ENCODE measurements around the gene CUX1. TPM values are rescaled to one million over a fixed set of nuclear protein-coding genes. Genes with fewer than 3 reads are reported as not detected.

The CUX1 gene
- total RNA-seq, 4 donors from 2014 or later, result 42.8 to 59.0 (median 47.4) TPM

DNA sequence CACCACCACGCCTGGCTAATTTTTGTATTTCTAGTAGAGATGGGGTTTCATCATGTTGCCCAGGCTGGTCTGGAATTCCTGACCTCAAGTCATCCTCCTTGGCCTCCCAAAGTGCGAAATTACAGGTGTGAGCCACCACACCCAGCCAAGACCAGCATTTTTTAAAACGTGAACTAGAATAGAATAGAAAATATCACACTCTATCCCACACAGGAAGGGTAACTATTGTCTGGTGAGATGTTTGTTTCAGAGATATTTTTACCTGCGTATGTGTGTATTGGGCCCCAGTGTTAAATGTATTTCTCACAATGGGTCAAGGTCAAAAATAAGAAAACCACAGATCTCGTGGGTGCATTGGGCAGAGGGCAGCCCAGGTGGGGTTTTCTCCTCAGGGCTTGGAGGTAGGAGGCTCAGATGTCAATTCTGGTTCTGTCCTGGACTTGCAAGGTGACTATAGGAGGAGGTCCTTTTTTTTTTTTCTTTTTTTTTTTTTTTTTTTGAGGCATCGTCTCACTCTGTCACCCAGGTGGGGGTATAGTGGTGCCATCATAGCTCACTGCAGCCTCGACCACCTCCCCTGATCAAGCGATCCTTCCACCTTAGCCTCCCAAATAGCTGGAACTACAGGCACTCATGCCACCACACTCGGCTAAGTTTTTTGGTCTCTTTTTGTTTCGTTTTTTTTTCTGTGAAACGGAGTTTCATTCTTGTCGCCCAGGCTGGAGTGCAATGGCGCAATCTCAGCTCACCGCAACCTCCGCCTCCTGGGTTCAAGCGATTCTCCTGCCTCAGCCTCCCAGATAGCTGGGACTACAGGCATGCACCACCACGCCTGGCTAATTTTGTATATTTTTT is 488.2 kb downstream of the CUX1 start:
- TF ChIP-seq CTCF (IDR thresholded peaks at IDR 0.05; ENCODE audit: low read depth), result no peak

DNA sequence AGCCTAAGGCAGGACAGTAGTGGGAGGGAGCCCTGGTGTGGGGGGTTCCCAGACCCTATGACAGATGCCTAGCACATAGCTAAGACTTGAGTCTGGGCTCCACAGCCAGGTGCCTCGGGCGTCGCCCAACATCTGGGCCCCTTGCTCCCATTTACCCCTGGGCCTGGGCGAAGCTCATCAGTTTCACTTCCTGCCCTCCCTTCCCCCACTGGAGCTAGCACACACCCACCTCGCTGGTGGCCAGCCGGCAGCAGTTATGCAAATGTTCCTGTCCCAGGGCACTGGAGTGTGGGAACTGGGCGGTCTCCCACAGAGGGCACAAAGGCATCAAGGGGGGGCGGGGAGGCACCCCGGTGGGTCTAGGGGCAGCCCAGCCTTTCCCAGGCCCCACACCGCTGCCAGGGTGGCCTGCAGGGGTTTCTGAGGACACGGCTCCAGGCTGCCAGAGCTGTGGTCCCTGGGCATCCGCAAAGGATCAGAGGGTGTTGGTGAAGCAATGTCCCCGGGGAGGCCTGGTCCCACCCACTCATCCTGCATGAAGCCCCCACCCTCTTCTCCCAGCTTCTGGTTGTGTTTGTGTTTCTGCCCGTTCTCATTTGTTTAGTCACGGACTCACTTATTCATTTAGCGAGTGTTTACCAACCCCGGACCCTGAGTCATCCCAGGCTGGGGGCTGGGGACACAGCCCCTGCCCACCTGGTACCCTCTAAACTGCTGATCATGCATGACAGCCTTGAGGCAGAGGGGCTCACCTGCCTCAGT is 489.7 kb downstream of the CUX1 start:
- no peak for TF ChIP-seq CTCF (IDR thresholded peaks at IDR 0.05; ENCODE audit: low read depth)

DNA sequence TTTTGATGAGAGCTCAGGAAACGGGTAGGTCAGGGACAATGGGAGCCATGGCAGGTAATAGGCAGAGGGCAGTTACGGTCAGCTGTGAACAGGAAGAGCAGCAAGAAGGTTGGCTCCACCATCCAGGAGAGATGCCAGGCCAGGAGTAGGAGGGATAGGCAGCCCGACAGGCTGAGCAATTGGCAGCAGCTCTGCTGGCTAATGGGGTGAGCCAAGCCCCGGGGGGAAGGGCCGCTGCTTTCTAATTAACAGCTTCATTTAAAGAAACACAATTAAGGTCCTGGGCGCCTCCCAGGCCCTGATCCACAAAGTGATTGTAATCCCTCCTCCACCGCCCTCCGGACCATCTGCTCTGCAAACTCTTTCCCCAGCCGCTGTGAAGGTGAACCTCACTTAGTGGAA is 493.0 kb downstream of the CUX1 start:
- TF ChIP-seq CTCF (IDR thresholded peaks at IDR 0.05; ENCODE audit: low read depth), result no peak

- no peak for TF ChIP-seq CTCF (IDR thresholded peaks at IDR 0.05; ENCODE audit: low read depth)
Measured at GRCh38 chr7:102312317-102312716, 494.9 kb downstream of the CUX1 start.

GRCh38 chr7:102313997-102314780 is 496.8 kb downstream of the CUX1 start:
- TF ChIP-seq CTCF (IDR thresholded peaks at IDR 0.05; ENCODE audit: low read depth), result no peak

DNA sequence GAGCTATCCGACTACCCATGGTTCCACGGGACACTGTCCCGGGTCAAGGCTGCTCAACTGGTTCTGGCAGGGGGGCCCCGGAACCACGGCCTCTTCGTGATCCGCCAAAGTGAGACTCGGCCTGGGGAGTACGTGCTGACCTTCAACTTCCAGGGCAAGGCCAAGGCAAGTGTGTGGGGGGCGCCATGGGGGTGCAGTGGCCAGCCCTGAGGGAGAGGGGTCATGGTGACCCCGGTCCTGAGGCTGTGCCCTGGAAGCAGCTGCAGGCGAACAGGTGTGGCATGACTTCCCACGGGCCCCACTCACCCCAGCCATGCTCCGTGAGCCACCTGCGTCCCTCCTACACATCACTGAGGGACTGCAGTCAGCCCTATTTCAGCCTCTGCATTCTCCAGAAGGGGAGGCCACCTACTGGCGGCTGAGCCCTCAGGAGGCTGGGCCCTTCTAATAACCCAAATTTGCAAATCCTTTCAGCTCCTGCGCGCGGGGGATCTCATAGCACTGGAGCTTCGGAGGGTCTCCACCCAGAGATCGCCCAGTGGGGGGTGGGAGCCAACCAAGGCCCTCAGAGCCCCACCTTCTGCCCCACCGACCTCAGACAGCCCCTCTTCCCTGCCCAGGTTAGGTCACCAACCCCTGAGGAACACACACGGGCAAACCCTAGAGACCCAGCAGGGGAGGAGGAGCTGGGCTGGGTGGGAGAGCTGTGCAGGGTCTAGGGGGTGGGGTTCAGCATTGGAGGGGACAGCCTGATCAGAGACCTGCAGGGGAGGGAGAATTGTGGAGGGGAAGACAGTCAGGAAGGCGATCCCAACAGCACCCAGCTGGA is 500.0 kb downstream of the CUX1 start:
- TF ChIP-seq CTCF (IDR thresholded peaks at IDR 0.05; ENCODE audit: low read depth), result no peak

Measured in subcutaneous adipose tissue (tissue), 4 donors.